LNCAP (cell line): Measurements from ENCODE around the gene WDR33.

Experiments
- CTCF ChIP-seq: fragments of 450-650 bp; IDR thresholded peaks from 2 replicates; pipeline ENCODE4 v1.5.1; 2017; ENCODE audit warnings: mild to moderate bottlenecking

The WDR33 gene

GRCh38 chr2:127658146-127658545 lies 152.8 kb downstream of the WDR33 start:
- TF ChIP-seq CTCF = no peak

- no peak for TF ChIP-seq CTCF
These were observed 153.8 kb downstream of the WDR33 start for GRCh38 chr2:127657232-127657595.

- no peak for TF ChIP-seq CTCF
These were observed 154.3 kb downstream of the WDR33 start for GRCh38 chr2:127656569-127657231.

- no peak for TF ChIP-seq CTCF
These were observed 155.5 kb downstream of the WDR33 start for GRCh38 chr2:127655209-127656073.

DNA sequence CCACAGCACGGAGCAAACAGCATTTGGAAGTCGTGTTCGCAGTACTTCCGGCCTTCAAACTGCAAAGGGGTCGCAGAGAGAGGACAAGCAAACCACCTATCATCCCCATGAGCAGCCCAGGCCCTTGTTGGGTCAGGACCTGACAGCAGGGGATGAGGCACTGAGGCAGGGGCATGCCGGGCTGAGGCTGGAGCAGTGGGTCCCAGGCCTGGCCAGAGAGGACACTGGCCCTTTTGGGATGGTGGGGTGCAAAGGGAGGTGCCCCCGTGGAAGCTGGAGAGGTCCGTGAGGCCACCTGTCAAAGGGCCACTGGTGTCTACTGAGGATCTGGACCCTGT lies 156.2 kb downstream of the WDR33 start:
- TF ChIP-seq CTCF = no peak

DNA sequence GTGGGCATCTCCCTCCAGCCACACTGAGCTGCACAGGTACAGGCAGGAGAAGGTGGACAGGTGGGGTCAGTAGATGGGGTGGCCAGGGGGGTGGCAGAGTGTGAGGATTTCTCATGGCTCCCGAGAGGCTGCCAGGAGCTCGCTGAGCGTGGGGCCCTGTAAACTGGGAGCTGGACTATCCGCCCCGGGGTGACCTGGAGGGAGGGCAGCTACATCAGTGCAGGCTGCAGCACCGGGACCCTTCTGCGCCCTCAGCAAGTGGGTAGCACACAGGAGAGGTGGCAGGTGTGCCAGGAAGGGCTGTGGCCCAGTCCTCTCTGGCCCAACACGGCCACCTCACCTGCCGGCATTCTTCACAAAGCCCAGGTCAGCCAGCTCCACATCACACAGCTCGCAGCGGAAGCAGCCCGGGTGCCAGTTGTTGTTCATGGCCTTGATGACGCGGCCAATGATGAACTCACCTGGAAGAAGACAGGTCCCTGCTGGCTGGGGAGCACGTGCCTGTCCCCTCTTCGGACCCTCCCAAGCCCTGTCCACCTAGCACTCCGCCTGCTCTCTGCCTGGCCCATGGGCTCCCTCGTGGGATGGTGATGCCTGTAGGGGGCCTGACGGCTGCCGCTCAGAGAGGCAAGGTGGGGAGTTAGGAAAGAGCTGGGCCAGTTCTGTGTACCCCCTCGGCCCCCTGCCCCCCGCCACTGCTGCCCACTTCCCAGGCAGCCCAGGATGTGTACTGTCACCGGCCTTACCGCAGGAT lies 156.7 kb downstream of the WDR33 start:
- no peak for TF ChIP-seq CTCF

GRCh38 chr2:127653421-127654083 lies 157.4 kb downstream of the WDR33 start:
- no peak for TF ChIP-seq CTCF
